ENCODE data around the gene RPS14. TPM values are rescaled to one million over a fixed set of nuclear protein-coding genes. Genes with fewer than 3 reads are reported as not detected.

The RPS14 gene
- total and polyA plus RNA-seq, 2 of the 8 experiments (the other 6 are each of a cell fraction or from before 2014, with no cell fraction given): 2,548 to 6,423 TPM

GRCh38 chr5:150489360-150490295, 40.1 kb upstream of the RPS14 start (continued):
- TF ChIP-seq, protein P1, sequence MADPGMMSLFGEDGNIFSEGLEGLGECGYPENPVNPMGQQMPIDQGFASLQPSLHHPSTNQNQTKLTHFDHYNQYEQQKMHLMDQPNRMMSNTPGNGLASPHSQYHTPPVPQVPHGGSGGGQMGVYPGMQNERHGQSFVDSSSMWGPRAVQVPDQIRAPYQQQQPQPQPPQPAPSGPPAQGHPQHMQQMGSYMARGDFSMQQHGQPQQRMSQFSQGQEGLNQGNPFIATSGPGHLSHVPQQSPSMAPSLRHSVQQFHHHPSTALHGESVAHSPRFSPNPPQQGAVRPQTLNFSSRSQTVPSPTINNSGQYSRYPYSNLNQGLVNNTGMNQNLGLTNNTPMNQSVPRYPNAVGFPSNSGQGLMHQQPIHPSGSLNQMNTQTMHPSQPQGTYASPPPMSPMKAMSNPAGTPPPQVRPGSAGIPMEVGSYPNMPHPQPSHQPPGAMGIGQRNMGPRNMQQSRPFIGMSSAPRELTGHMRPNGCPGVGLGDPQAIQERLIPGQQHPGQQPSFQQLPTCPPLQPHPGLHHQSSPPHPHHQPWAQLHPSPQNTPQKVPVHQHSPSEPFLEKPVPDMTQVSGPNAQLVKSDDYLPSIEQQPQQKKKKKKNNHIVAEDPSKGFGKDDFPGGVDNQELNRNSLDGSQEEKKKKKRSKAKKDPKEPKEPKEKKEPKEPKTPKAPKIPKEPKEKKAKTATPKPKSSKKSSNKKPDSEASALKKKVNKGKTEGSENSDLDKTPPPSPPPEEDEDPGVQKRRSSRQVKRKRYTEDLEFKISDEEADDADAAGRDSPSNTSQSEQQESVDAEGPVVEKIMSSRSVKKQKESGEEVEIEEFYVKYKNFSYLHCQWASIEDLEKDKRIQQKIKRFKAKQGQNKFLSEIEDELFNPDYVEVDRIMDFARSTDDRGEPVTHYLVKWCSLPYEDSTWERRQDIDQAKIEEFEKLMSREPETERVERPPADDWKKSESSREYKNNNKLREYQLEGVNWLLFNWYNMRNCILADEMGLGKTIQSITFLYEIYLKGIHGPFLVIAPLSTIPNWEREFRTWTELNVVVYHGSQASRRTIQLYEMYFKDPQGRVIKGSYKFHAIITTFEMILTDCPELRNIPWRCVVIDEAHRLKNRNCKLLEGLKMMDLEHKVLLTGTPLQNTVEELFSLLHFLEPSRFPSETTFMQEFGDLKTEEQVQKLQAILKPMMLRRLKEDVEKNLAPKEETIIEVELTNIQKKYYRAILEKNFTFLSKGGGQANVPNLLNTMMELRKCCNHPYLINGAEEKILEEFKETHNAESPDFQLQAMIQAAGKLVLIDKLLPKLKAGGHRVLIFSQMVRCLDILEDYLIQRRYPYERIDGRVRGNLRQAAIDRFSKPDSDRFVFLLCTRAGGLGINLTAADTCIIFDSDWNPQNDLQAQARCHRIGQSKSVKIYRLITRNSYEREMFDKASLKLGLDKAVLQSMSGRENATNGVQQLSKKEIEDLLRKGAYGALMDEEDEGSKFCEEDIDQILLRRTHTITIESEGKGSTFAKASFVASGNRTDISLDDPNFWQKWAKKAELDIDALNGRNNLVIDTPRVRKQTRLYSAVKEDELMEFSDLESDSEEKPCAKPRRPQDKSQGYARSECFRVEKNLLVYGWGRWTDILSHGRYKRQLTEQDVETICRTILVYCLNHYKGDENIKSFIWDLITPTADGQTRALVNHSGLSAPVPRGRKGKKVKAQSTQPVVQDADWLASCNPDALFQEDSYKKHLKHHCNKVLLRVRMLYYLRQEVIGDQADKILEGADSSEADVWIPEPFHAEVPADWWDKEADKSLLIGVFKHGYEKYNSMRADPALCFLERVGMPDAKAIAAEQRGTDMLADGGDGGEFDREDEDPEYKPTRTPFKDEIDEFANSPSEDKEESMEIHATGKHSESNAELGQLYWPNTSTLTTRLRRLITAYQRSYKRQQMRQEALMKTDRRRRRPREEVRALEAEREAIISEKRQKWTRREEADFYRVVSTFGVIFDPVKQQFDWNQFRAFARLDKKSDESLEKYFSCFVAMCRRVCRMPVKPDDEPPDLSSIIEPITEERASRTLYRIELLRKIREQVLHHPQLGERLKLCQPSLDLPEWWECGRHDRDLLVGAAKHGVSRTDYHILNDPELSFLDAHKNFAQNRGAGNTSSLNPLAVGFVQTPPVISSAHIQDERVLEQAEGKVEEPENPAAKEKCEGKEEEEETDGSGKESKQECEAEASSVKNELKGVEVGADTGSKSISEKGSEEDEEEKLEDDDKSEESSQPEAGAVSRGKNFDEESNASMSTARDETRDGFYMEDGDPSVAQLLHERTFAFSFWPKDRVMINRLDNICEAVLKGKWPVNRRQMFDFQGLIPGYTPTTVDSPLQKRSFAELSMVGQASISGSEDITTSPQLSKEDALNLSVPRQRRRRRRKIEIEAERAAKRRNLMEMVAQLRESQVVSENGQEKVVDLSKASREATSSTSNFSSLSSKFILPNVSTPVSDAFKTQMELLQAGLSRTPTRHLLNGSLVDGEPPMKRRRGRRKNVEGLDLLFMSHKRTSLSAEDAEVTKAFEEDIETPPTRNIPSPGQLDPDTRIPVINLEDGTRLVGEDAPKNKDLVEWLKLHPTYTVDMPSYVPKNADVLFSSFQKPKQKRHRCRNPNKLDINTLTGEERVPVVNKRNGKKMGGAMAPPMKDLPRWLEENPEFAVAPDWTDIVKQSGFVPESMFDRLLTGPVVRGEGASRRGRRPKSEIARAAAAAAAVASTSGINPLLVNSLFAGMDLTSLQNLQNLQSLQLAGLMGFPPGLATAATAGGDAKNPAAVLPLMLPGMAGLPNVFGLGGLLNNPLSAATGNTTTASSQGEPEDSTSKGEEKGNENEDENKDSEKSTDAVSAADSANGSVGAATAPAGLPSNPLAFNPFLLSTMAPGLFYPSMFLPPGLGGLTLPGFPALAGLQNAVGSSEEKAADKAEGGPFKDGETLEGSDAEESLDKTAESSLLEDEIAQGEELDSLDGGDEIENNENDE (IDR thresholded peaks at IDR 0.05; ENCODE audit: insufficient replicate concordance, low read length): no peak
- TF ChIP-seq POLR2AphosphoS5 (IDR thresholded peaks at IDR 0.05; ENCODE audit: low read depth, low read length) (no peak), TAF7 (optimal IDR thresholded peaks at IDR 0.05; ENCODE audit: borderline replicate concordance, low read depth, low read length) (no peak), CEBPB (IDR thresholded peaks at IDR 0.05; ENCODE audit: low read depth, low read length) (no peak), USF2 (IDR thresholded peaks at IDR 0.05; ENCODE audit: low read length) (no peak), SIN3A (conservative IDR thresholded peaks at IDR 0.05 in 1 of 2, IDR thresholded peaks at IDR 0.05 in 1 of 2; ENCODE audit: low read depth in 1 of 2, low read length in 2 of 2) (peak; percentile 42 to 72; a peak in 1 of 4 replicates), SP1 (IDR thresholded peaks at IDR 0.05; ENCODE audit: low read depth, low read length) (no peak), SUZ12 (IDR thresholded peaks at IDR 0.05; ENCODE audit: low read length) (no peak)
